Measurements from ENCODE around the gene INPP5A.

INPP5A gene, protein sequence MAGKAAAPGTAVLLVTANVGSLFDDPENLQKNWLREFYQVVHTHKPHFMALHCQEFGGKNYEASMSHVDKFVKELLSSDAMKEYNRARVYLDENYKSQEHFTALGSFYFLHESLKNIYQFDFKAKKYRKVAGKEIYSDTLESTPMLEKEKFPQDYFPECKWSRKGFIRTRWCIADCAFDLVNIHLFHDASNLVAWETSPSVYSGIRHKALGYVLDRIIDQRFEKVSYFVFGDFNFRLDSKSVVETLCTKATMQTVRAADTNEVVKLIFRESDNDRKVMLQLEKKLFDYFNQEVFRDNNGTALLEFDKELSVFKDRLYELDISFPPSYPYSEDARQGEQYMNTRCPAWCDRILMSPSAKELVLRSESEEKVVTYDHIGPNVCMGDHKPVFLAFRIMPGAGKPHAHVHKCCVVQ
- long read RNA-seq, partial matches to known transcripts, result 5 of 20 reads
- long read RNA-seq, other reads (novel, unspliced or antisense), result 15 of 20 reads

DNA sequence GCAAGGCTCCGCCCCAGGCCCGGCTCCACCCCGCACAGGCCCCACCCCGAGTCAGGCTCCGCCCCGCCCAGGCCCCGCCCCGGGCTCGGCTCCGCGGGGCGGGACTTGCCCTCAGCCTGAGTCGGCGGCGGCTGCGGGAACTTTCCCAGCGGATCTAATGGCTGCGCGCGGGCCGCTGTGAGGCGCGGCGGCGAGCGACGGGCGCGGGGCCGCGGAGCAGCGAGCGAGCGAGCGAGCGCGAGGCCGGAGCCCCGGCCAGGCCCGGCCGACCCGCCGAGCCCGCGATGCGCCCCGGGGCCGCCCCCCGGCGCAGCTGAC is at the start of gene INPP5A:
TSS of gene INPP5A (plus strand) at position 104 of the 318 bp plus-strand sequence. CDS start 310 bp downstream, outside the sequence.
- H3K27me3 ChIP-seq (ENCODE audit: insufficient read depth, poor library complexity, severe bottlenecking), result no peaks in the 10 kb centered on the region
- peak within 1 kb of the TSS; percentile 69 for H3K27ac ChIP-seq (replicated peaks)
- TF ChIP-seq, protein P1, sequence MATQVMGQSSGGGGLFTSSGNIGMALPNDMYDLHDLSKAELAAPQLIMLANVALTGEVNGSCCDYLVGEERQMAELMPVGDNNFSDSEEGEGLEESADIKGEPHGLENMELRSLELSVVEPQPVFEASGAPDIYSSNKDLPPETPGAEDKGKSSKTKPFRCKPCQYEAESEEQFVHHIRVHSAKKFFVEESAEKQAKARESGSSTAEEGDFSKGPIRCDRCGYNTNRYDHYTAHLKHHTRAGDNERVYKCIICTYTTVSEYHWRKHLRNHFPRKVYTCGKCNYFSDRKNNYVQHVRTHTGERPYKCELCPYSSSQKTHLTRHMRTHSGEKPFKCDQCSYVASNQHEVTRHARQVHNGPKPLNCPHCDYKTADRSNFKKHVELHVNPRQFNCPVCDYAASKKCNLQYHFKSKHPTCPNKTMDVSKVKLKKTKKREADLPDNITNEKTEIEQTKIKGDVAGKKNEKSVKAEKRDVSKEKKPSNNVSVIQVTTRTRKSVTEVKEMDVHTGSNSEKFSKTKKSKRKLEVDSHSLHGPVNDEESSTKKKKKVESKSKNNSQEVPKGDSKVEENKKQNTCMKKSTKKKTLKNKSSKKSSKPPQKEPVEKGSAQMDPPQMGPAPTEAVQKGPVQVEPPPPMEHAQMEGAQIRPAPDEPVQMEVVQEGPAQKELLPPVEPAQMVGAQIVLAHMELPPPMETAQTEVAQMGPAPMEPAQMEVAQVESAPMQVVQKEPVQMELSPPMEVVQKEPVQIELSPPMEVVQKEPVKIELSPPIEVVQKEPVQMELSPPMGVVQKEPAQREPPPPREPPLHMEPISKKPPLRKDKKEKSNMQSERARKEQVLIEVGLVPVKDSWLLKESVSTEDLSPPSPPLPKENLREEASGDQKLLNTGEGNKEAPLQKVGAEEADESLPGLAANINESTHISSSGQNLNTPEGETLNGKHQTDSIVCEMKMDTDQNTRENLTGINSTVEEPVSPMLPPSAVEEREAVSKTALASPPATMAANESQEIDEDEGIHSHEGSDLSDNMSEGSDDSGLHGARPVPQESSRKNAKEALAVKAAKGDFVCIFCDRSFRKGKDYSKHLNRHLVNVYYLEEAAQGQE (IDR thresholded peaks at IDR 0.05; ENCODE audit: insufficient replicate concordance, low read depth), result no peak
- no peak for TF ChIP-seq SPI1 (IDR thresholded peaks at IDR 0.05; ENCODE audit: borderline replicate concordance, low read depth)
- no peak for DNase-seq (ENCODE audit: low read depth in 1 of 2, low spot score in 1 of 2)
- peak within 1 kb of the TSS; percentile 71 for H3K4me3 ChIP-seq (replicated peaks; ENCODE audit: insufficient read depth, low read length)

DNA sequence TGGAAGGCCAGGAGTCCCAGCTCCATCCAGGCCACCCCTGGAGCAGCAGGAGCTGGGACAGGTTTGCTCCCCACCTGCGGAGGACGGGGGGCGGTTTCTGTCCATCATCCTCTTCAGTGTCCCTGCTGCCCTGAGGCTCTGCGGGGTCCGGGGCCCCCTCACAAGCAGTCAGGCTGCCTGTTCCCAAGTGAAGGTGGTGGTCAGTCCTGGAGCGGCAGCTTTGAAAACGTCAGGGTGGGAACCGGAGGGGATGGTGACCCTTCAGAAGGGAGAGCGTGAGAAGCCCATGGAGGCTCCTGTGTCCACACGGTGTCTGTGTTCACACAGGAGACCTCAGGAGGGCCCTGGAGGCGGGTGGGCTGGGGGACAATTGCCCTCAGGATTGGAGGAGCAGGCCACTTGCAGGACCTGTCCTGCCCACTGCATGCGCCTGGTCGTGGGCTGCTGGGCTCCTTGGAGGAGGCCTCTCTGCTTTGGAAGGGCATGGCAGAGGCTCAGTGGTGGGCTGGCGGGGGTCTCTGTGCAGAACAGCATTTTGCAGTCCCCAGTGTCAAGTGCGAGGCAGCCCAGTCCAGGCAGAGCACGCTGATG is 49.3 kb upstream of the INPP5A start:
- no peak overlapping the region for H3K4me3 ChIP-seq (replicated peaks; ENCODE audit: insufficient read depth, low read length)
- H3K27ac ChIP-seq (replicated peaks), result no peak overlapping the region
- TF ChIP-seq, protein P2, sequence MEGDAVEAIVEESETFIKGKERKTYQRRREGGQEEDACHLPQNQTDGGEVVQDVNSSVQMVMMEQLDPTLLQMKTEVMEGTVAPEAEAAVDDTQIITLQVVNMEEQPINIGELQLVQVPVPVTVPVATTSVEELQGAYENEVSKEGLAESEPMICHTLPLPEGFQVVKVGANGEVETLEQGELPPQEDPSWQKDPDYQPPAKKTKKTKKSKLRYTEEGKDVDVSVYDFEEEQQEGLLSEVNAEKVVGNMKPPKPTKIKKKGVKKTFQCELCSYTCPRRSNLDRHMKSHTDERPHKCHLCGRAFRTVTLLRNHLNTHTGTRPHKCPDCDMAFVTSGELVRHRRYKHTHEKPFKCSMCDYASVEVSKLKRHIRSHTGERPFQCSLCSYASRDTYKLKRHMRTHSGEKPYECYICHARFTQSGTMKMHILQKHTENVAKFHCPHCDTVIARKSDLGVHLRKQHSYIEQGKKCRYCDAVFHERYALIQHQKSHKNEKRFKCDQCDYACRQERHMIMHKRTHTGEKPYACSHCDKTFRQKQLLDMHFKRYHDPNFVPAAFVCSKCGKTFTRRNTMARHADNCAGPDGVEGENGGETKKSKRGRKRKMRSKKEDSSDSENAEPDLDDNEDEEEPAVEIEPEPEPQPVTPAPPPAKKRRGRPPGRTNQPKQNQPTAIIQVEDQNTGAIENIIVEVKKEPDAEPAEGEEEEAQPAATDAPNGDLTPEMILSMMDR (IDR thresholded peaks at IDR 0.05; ENCODE audit: insufficient read depth, low read length), result no peak
- TF ChIP-seq SPI1 (IDR thresholded peaks at IDR 0.05; ENCODE audit: borderline replicate concordance, low read depth) (no peak), GABPA (IDR thresholded peaks at IDR 0.05; ENCODE audit: low read depth) (no peak), POLR2AphosphoS5 (IDR thresholded peaks at IDR 0.05; ENCODE audit: low read depth) (no peak)
- TF ChIP-seq, protein P1 (IDR thresholded peaks at IDR 0.05; ENCODE audit: insufficient replicate concordance, low read depth), result no peak
- H3K27me3 ChIP-seq (ENCODE audit: insufficient read depth, poor library complexity, severe bottlenecking), result no peaks in the 10 kb centered on the region
- no peak for DNase-seq (ENCODE audit: low read depth in 1 of 2, low spot score in 1 of 2)

DNA sequence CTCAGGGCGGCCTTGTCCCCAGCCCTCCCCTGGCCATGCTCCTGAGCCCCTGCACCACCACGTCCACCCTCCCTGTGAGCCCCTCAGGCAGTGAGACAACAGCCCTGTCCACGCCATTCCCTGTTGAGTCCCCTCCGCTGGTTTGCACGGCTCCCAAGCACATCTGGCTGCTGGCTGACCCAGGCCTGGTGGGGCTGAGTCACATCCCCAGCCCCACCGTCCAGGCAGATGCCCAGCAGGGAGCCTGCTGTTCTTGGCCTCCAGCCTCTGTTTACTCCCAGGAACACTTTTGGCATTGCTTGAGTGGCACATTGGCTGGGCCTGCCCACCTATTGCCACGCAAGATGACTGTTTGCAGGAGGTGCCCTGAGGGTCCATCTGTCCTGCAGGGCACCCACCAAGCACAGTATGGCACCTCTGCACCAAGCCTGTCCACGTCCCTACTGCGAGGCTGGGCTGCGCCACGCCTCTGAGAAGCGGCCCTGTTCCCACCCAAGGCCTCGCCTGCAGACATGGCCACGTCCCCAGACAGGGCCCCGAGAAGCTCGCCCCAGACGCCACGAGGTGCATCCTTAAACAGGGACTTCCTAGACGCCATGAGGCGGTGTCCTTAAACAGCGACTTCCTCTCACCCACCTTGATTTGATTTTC is 48.4 kb upstream of the INPP5A start:
- H3K27ac ChIP-seq (replicated peaks), result no peak overlapping the region

More for the DNA sequence above, 48.4 kb upstream of the INPP5A start:
- Histone ChIP-seq H3K4me3 (replicated peaks; ENCODE audit: insufficient read depth, low read length) (no peak overlapping the region), H3K27me3 (ENCODE audit: insufficient read depth, poor library complexity, severe bottlenecking) (no peaks in the 10 kb centered on the region)
- no peak for TF ChIP-seq GABPA (IDR thresholded peaks at IDR 0.05; ENCODE audit: low read depth)
- TF ChIP-seq, protein P1 (IDR thresholded peaks at IDR 0.05; ENCODE audit: insufficient replicate concordance, low read depth), result no peak
- TF ChIP-seq SPI1 (IDR thresholded peaks at IDR 0.05; ENCODE audit: borderline replicate concordance, low read depth), result no peak
- TF ChIP-seq, protein P2 (IDR thresholded peaks at IDR 0.05; ENCODE audit: insufficient read depth, low read length), result no peak
- no peak for TF ChIP-seq POLR2AphosphoS5 (IDR thresholded peaks at IDR 0.05; ENCODE audit: low read depth)
- no peak for DNase-seq (ENCODE audit: low read depth in 1 of 2, low spot score in 1 of 2)
